ENCODE data around the gene FADD. TPM values are rescaled to one million over a fixed set of nuclear protein-coding genes. Genes with fewer than 3 reads are reported as not detected.

Gene FADD
- total and polyA plus RNA-seq, 11 donors: 8.5 to 24.4 (median 10.2) TPM

DNA sequence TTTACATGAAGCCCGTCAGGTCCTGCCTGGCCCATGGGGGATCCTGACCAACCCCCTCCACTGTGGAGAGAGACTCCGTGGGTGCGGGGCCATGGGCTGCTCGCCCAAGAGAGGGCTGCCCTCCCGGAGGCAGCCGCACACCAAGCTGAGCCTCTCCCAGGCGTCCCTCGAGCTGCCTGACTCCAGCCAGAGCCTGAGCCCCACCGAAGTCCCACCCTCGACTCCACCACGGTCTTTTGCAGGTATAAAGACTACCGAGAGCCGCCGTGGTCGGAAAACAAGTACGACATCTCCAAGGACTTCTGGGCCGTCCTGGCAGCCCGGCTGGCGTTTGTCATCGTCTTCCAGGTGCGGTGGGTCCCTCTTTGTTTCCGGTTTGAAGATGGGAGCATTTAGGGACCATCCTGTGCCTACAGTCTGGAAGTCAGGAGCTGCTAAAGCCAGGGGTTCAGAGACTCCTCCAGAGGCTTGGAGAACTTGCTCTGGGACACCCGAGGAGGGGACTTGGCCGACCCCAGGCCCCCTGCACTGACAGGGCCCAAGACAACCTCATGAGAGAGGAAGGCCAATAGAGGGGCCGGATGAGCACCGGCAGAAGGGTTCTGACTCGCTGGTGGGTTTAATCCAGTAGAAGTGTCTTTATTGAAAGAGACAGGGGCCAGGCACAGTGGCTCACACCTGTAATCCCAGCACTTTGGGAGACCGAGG, 17.6 kb upstream of the FADD start:
- Histone ChIP-seq H3K27ac (no peak overlapping the region), H3K4me1 (no peaks in the 10 kb centered on the region), H3K36me3 (peaks cover 0 to 54% (median 0%) of the 10 kb centered on the region in 9 donors), H3K27me3 (no peaks in the 10 kb centered on the region), H3K4me3 (no peak overlapping the region), H3K9me3 (no peaks in the 10 kb centered on the region)
- no peak for DNase-seq
- WGBS, 4 donors: 92 to 94% (median 93%) methylated on average over 22 to 28 of the region's 28 CpGs
- no peak for ATAC-seq
- TF ChIP-seq POLR2A (IDR thresholded peaks at IDR 0.05): no peak
- TF ChIP-seq, protein P1, sequence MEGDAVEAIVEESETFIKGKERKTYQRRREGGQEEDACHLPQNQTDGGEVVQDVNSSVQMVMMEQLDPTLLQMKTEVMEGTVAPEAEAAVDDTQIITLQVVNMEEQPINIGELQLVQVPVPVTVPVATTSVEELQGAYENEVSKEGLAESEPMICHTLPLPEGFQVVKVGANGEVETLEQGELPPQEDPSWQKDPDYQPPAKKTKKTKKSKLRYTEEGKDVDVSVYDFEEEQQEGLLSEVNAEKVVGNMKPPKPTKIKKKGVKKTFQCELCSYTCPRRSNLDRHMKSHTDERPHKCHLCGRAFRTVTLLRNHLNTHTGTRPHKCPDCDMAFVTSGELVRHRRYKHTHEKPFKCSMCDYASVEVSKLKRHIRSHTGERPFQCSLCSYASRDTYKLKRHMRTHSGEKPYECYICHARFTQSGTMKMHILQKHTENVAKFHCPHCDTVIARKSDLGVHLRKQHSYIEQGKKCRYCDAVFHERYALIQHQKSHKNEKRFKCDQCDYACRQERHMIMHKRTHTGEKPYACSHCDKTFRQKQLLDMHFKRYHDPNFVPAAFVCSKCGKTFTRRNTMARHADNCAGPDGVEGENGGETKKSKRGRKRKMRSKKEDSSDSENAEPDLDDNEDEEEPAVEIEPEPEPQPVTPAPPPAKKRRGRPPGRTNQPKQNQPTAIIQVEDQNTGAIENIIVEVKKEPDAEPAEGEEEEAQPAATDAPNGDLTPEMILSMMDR (IDR thresholded peaks at IDR 0.05): no peak
- intact Hi-C loops (cut with DNase I): no loop called here

DNA sequence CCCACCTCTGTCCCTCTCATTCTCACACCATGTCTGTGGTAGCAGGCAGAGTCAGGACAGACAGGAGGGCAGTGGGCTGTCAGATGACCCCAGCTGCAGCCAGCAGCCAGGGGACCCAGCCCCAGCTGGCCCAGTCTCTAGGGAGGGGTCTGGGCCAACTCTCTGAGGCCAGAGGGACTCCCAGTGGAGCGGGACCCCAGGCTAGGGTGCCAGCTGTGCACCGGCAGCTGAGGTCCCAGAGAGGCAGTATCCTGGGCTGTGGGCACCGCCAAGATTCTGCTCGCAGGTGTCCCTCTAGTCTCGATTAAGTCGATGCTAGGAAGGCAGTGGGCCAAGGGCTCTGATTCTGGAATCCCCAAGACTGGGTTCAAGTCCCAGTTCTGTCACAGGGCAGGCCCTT, 16.7 kb upstream of the FADD start:
- ATAC-seq (no peak), DNase-seq (no peak)
- 86 to 94% (median 92%) methylated on average over 4 to 6 of the region's 6 CpGs for WGBS, 4 donors

DNA sequence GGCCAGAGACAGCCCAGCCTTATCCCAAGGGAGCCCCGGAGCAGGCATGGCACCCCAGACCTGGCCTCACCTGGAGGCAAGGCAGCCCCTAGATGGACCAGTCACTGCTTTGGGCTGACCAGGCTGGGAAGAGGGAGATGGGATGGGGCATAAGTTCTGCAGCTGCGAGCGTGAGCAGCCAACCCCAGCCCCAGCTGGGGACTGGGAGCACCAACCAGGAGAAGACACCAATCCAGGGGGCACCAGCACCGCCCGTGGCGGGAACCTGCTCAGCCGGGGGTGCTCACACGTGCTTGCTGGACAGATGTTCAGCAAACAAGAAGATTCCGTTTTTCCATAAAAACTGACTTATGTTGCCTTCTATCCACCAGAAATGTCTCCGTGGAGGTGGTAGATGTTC, 16.2 kb upstream of the FADD start:
- ATAC-seq (no peak), DNase-seq (no peak)
- intact Hi-C loops (cut with DNase I): no loop called here
- no peak overlapping the region for H3K4me3 ChIP-seq
- H3K36me3 ChIP-seq: peaks cover 0 to 42% (median 0%) of the 10 kb centered on the region in 9 donors
- H3K9me3 ChIP-seq: no peaks in the 10 kb centered on the region
- WGBS, 4 donors: 89 to 94% (median 92%) methylated on average over 3 to 10 of the region's 10 CpGs
- no peaks in the 10 kb centered on the region for H3K27me3 ChIP-seq
- TF ChIP-seq, protein P1 (IDR thresholded peaks at IDR 0.05): no peak
- TF ChIP-seq POLR2A (IDR thresholded peaks at IDR 0.05): no peak
- no peak overlapping the region for H3K27ac ChIP-seq
- peaks cover 0 to 6% (median 0%) of the 10 kb centered on the region in 12 donors for H3K4me1 ChIP-seq

More for the DNA sequence above, 16.7 kb upstream of the FADD start:
- intact Hi-C loops (cut with DNase I): no loop called here
- Histone ChIP-seq H3K9me3 (no peaks in the 10 kb centered on the region), H3K27ac (no peak overlapping the region), H3K36me3 (peaks cover 0 to 48% (median 0%) of the 10 kb centered on the region in 9 donors), H3K4me1 (peaks cover 0 to 3% (median 0%) of the 10 kb centered on the region in 12 donors), H3K4me3 (no peak overlapping the region), H3K27me3 (no peaks in the 10 kb centered on the region)
- TF ChIP-seq, protein P1 (IDR thresholded peaks at IDR 0.05): no peak

DNA sequence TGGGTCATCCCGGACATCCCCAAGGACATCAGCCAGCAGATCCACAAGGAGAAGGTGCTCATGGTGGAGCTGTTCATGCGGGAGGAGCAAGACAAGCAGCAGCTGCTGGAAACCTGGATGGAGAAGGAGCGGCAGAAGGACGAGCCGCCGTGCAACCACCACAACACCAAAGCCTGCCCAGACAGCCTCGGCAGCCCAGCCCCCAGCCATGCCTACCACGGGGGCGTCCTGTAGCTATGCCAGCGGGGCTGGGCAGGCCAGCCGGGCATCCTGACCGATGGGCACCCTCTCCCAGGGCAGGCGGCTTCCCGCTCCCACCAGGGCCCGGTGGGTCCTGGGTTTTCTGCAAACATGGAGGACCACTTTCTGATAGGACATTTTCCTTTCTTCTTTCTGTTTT, 15.3 kb upstream of the FADD start:
- no peak for TF ChIP-seq POLR2A (IDR thresholded peaks at IDR 0.05)
- TF ChIP-seq, protein P1 (IDR thresholded peaks at IDR 0.05): no peak
- Histone ChIP-seq H3K4me3 (no peak overlapping the region), H3K36me3 (peaks cover 0 to 36% (median 0%) of the 10 kb centered on the region in 9 donors), H3K27me3 (no peaks in the 10 kb centered on the region), H3K9me3 (no peaks in the 10 kb centered on the region), H3K4me1 (peaks cover 0 to 6% (median 0%) of the 10 kb centered on the region in 12 donors), H3K27ac (no peak overlapping the region)
- intact Hi-C loops (cut with DNase I): no loop called here
- WGBS, 4 donors: 86 to 91% (median 89%) methylated on average over 14 to 15 of the region's 15 CpGs
- DNase-seq: no peak
- no peak for ATAC-seq
